Right ventricle myocardium inferior (tissue), 1 donor: ENCODE results near the gene GOLGA6L10. TPM values are rescaled to one million over a fixed set of nuclear protein-coding genes. Genes with fewer than 3 reads are reported as not detected.
"Not testable (repeated sequence)": the region's sequence is repeated elsewhere in the genome, so short reads cannot be mapped to it uniquely, and the experiment has no call there.

Experiments used
- ATAC-seq: fragments of 200-7000 bp; cut with Tn5 transposase; one replicate; pipeline ENCODE4 v1.9.1; 2020; ENCODE audit warnings: mild to moderate bottlenecking, moderate library complexity
- DNase-seq: peaks from one replicate; pipeline ENCODE4 v3.0.0; 2021; ENCODE audit errors: missing footprints
- intact Hi-C: fragments of 100-400 bp; cut with DNase I; formaldehyde crosslinking; loops from one replicate; pipeline ENCODE4 v1.11.0; 2022
- total RNA-seq: library from RNA; stranded (reverse); fragmentation: NEBNext Ultra II Directional; extraction: Animal tissue kit (Norgen Biotek cat#: 25700); gene quantifications from one replicate; pipeline ENCODE4 v1.2.1, GENCODE V29; 2021
- donor health status: DM: no; HTN: yes; CAD: no; lungs with severe emphysema.

The GOLGA6L10 gene
- total RNA-seq, 1 donor from 2014 or later: 0.14 TPM

DNA sequence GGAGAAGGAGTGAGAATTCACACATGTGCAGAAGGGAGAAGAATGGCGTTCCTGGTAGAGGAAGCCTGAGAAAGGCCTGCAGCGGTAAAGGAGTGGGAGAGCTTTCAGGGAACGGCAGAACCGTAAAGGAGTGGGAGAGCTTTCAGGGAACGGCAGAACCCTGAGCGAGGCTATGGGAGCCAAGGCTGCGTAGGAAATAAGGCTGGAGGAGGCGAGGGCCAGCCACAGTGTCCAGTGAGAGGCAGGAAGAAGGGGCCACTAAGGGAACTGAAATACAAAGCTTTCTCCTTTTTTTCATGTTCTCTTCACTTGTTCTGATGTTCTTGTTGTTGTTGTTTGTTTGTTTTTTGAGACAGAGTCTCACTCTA, 41.6 kb downstream of the GOLGA6L10 start:
- intact Hi-C loops: no loop called here
- ATAC-seq (no peak), DNase-seq (no peak)

DNA sequence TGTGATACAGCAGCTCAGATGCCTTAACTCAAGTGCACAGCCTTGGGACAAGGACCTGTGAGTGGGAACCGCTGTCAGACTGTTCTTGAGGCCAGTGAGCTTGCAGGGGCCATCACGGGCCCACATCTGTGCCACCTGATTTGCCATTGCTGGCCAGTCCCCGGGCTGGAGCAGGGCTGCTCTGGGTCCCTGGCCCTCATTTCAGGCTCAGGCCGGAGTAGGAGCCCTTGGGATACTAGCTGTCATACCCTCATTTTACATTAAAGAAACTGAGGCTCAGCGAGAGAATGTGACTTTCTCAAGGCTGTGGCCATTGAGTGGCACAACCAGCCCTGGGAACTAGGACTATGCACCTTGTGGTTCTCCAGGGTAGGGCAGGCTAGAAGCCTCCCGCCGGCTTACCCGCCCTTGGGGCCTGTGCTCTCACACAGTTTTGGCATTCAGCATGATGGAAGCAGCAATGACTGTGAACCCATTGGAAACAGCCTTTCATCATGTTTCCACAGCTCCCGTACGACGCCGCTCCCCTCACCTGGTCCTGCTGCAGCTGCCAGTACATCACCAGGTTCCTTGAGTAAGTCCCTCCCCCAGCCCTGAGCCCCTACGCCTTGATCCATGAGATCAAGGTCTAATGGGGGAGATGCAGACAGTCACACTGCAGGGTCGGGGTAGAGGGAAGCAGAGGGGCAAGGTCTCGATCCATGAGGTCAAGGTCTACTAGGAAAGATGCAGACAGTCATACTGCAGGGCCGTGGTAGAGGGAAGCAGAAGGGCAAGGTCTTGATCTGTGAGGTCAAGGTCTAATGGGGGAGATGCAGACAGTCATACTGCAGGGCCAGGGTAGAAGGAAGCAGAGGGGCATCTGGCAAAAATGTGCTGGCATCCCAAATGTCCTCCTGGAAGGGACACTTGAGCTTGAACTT, 42.2 kb downstream of the GOLGA6L10 start:
- intact Hi-C loops: no loop called here
- DNase-seq (no peak), ATAC-seq (no peak)

DNA sequence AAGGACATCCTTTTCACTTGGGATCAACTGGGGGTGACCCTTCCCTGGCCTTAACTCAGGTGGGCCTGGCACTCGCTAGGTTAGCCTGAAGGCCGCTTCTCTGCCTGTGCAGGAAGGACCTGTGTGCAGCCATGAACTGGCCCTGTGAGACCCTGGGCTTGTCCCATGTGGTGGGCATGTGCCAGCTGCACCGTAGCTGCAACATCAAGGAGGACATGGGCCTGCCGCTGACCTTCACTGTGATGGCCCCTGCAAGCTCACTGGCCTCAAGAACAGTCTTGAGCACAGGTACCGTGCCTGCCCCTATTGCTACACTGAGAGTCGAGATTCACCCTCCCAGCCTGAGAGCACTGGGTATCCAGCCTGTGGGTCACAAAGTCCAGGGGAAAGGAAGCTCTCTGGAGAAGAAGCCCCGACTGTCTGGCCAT, 43.6 kb downstream of the GOLGA6L10 start:
- ATAC-seq (no peak), DNase-seq (no peak)
- intact Hi-C loops: no loop called here

- no peak for ATAC-seq
- intact Hi-C loops: no loop called here
- no peak for DNase-seq
Measured at GRCh38 chr15:82304778-82305090, 44.5 kb downstream of the GOLGA6L10 start.

- intact Hi-C loops: no loop called here
- no peak for ATAC-seq
- DNase-seq: no peak
Measured at GRCh38 chr15:82303956-82304777, 45.1 kb downstream of the GOLGA6L10 start.

DNA sequence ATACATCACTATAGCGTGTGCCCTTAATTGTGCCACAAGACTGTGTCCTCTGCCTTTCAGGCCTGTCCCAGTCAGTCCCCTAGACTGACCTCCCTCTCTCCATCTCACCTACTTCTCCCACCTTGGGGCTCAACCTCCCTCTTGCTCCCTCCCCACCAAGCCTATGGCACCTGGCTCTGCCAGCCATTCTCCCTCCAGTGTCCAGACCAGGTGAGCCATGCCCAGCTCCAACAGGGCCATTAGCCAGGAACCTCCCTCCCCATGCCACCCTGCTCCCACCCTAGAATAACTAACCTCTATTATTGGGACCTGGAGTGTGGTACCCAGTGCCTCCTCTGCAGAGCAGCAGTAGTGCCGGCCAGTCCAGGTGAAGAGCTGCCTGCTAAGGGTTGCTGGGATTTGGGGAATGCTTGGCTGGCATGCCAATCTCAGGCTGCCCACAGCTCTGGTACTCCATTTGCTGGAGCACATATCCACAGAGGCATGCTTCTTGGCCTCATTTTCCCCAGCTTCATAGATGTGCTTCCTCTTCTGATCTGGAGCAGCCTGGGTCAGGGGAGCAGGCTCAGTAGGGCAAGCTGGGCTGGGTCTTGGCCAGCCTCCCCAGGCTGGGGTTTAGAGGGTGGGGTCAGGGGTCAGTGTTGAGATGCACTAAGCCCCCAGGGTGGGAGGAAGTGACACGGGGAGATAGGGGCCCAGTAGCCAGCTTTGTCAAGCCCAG, 47.8 kb downstream of the GOLGA6L10 start:
- ATAC-seq (no peak), DNase-seq (no peak)
- intact Hi-C loops: no loop called here

DNA sequence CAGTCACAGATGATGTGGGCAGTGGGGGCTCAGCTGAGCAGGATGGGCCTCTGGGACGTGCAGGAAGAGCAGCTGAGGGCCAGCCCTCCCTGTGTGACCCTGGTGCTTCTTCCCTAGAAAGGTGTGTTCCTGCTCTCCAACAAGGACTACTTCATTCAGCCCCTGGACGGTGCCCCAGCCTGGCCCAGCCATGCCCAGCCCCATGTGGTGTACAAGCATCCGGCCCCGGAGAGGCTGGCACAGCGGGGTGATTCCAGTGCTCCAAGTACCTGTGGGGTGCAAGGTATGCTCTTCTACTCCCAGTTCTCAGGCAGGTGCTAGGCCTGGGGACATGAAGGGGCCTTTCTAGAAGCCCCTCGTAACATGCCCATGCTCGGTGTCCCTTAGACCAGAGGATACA, 48.4 kb downstream of the GOLGA6L10 start:
- ATAC-seq (no peak), DNase-seq (no peak)
- intact Hi-C loops: no loop called here

DNA sequence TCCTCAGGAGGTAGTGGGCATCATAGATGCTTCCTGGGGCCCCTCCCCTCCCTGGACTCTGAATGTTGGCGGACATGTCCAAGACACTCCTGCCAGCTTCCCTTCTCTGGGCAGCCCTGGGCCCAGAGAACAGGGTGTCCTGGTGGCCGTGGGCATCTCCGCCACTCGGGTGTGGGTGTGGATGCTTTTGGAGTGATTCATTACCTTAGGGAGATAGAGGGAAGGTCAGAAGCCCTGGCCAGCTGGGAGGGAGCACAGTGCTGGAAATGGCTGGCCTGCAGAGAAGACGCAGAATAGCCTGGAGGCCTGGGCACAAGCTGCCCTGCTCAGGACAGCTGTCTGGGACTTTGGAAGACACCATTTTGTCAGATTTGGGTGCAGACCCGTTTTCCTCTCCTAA, 48.9 kb downstream of the GOLGA6L10 start:
- ATAC-seq: peak; percentile 67
- DNase-seq, intact Hi-C loops: not testable (repeated sequence)

GRCh38 chr15:82299511-82299914, 49.8 kb downstream of the GOLGA6L10 start:
- DNase-seq, intact Hi-C loops, ATAC-seq: not testable (repeated sequence)

DNA sequence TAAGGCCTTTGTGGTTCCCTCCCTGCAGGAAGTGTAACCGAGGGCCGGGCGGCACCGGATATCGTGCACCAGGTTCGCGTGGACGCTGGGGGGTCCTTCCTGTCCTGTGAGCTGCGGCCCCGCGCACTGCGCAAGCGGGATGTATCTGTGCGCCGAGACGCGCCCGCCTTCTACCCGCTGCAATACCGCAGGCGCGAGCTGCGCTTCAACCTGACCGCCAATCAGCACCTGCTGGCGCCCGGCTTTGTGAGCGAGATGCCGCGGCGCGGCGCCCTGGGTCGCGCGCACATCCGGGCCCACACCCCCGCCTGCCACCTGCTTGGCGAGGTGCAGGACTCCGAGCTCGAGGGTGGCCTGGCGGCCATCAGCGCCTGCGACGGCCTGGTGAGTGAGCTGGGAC, 50.8 kb downstream of the GOLGA6L10 start:
- intact Hi-C loops: no loop called here
- ATAC-seq (no peak), DNase-seq (peak; percentile 69)

- DNase-seq (no peak), ATAC-seq (no peak)
- intact Hi-C loops: no loop called here
Measured at GRCh38 chr15:82298032-82298431, 51.2 kb downstream of the GOLGA6L10 start.

DNA sequence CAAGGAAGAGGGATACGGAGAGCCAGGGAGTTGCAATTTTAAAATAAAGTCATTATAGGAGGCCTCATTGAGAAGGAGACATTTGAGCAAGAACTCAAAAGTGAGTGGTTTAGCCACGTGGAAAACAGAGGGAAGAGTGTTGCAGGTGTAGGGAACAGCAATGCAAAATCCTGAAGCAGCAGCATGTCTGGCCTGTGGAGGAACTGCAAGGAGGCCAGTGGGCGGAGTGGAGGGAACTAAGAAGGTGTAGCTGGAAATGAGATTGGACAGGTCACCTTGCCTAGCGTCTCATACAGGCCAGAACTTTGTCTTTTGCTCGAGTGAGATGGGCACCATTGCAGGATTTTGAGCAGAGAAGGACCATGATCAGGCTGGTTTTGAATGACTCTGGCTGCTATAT, 51.7 kb downstream of the GOLGA6L10 start:
- DNase-seq (no peak), ATAC-seq (no peak)
- intact Hi-C loops: no loop called here

DNA sequence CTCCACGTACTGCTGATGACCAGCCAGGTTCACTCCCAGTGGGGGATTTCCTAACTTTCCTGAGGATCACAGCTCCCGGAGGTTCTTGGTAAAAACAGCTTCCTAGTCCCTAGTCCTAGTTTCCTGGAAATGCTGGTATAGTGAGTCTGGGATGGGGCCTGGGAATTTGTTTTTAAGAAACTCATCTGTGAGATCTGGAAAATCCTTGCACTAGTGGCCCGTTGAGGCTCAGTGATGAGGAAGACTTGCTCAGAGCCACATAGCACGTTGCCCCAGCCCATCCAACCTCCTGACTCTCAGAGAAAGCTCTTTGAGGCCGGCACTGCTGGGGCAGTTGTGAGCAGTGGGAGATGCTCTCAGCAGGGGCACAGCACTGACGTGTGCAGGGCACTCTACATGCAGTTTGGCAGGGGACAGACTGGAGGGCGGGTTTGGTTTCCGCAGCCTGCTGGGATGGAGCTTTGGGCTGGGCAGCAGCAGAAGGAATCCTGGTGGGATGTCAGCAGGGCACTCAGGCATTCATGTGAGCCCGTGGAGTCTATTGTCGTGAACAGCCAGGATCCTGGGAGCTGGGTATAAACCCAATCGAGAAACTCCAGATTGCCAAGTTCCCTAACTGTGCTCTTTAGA, 55.1 kb downstream of the GOLGA6L10 start:
- DNase-seq: no peak
- intact Hi-C loops: no loop called here
- no peak for ATAC-seq

- no peak for ATAC-seq
- intact Hi-C loops: no loop called here
Measured at GRCh38 chr15:82292271-82292670, 57.0 kb downstream of the GOLGA6L10 start.

More at GRCh38 chr15:82292271-82292670, 57.0 kb downstream of the GOLGA6L10 start:
- DNase-seq: no peak

Other genes starting within 250 kb of the GOLGA6L10 start
- gene EFL1, start 86.7 kb downstream of the GOLGA6L10 start, total RNA-seq: 16.9 TPM
- gene SAXO2, start 86.7 kb downstream of the GOLGA6L10 start, total RNA-seq: 2.2 TPM
- 1.2 TPM for gene GOLGA6L9, start 80.3 kb upstream of the GOLGA6L10 start, total RNA-seq
- 867 TPM for gene RPS17, start 191.0 kb upstream of the GOLGA6L10 start, total RNA-seq